Liver (tissue), 9 donors: ENCODE measurements around the gene DCN. TPM values are rescaled to one million over a fixed set of nuclear protein-coding genes. Genes with fewer than 3 reads are reported as not detected.

Source experiments
- DNase-seq: peaks from one replicate; pipeline ENCODE4 v3.0.0-alpha.2; 2017; ENCODE audit warnings: low spot score
- H3K27ac ChIP-seq, 2 donors: one replicate each; pipeline ENCODE4 v1.7.0; 2013; ENCODE audit warnings: inconsistent platforms in 2 of 2, low read length in 2 of 2, control low read depth in 1 of 2, low read depth in 1 of 2, mild to moderate bottlenecking in 1 of 2
- H3K27me3 ChIP-seq, 4 donors: one replicate each; pipeline versions ENCODE4 v1.6.1 to v1.7.0; 2013; ENCODE audit warnings: low read length in 3 of 4, inconsistent platforms in 1 of 4, mild to moderate bottlenecking in 1 of 4, moderate library complexity in 1 of 4; ENCODE audit not compliant: control insufficient read depth in 4 of 4, insufficient read depth in 4 of 4
- H3K36me3 ChIP-seq, 4 donors: one replicate each; pipeline versions ENCODE4 v1.6.1 to v1.7.0; 2013; ENCODE audit warnings: low read length in 3 of 4, mild to moderate bottlenecking in 3 of 4, low read depth in 1 of 4, moderate library complexity in 1 of 4; ENCODE audit not compliant: control insufficient read depth in 4 of 4, insufficient read depth in 3 of 4
- H3K4me1 ChIP-seq, 4 donors: one replicate each; pipeline versions ENCODE4 v1.6.1 to v1.7.0; 2013; ENCODE audit warnings: low read length in 3 of 4, mild to moderate bottlenecking in 3 of 4, moderate library complexity in 1 of 4; ENCODE audit not compliant: control insufficient read depth in 4 of 4, insufficient read depth in 4 of 4
- H3K4me3 ChIP-seq, 3 donors: one replicate each; pipeline versions ENCODE4 v1.6.1 to v1.7.0; 2013; ENCODE audit warnings: low read length in 3 of 3, control low read depth in 1 of 3, low read depth in 1 of 3, mild to moderate bottlenecking in 1 of 3
- H3K9ac ChIP-seq, 2 donors: one replicate each; pipeline ENCODE4 v1.7.0; 2013; ENCODE audit warnings: low read length in 2 of 2, mild to moderate bottlenecking in 2 of 2, moderate library complexity in 2 of 2, control low read depth in 1 of 2, low read depth in 1 of 2
- H3K9me3 ChIP-seq, 4 donors: one replicate each; pipeline versions ENCODE4 v1.6.1 to v1.7.0; 2013; ENCODE audit warnings: low read length in 3 of 4; ENCODE audit not compliant: control insufficient read depth in 4 of 4
- EGR1 ChIP-seq, 2 donors: IDR thresholded peaks; 2 replicates each; pipeline ENCODE4 v1.6.1; 2016 to 2018; ENCODE audit warnings: antibody characterized with exemption in 2 of 2, low read depth in 2 of 2
- FOXA1 ChIP-seq: IDR thresholded peaks from 2 replicates; pipeline ENCODE4 v1.6.1; 2016; ENCODE audit warnings: antibody characterized with exemption
- FOXA2 ChIP-seq: IDR thresholded peaks from 2 replicates; pipeline ENCODE4 v1.6.1; 2016; ENCODE audit warnings: antibody characterized with exemption
- GABPA ChIP-seq, 2 donors: IDR thresholded peaks in 1 of 2; conservative IDR thresholded peaks in 1 of 2; 2 replicates each; pipeline ENCODE4 v1.6.1; 2016; ENCODE audit warnings: antibody characterized with exemption in 2 of 2, mild to moderate bottlenecking in 1 of 2, moderate library complexity in 1 of 2
- HNF4A ChIP-seq, 2 donors: conservative IDR thresholded peaks; 2 replicates each; pipeline ENCODE4 v1.6.1; 2016; ENCODE audit warnings: antibody characterized with exemption in 2 of 2, mild to moderate bottlenecking in 2 of 2
- HNF4G ChIP-seq: IDR thresholded peaks from 2 replicates; pipeline ENCODE4 v1.6.1; 2016; ENCODE audit warnings: antibody characterized with exemption
- JUND ChIP-seq, 2 donors: IDR thresholded peaks; 2 replicates each; pipeline ENCODE4 v1.6.1; 2016; ENCODE audit warnings: antibody characterized with exemption in 2 of 2
- NR2F2 ChIP-seq: IDR thresholded peaks from 2 replicates; pipeline ENCODE4 v1.6.1; 2016; ENCODE audit warnings: antibody characterized with exemption
- RAD21 ChIP-seq, 2 donors: IDR thresholded peaks; 2 replicates each; pipeline ENCODE4 v1.6.1; 2016; ENCODE audit warnings: antibody characterized with exemption in 2 of 2, mild to moderate bottlenecking in 2 of 2
- RXRA ChIP-seq, 2 donors: IDR thresholded peaks; 2 replicates each; pipeline ENCODE4 v1.6.1; 2017 to 2018; ENCODE audit warnings: antibody characterized with exemption in 2 of 2, mild to moderate bottlenecking in 1 of 2
- SP1 ChIP-seq: IDR thresholded peaks from 2 replicates; pipeline ENCODE4 v1.6.1; 2018; ENCODE audit warnings: antibody characterized with exemption, mild to moderate bottlenecking
- TAF1 ChIP-seq: conservative IDR thresholded peaks from 2 replicates; pipeline ENCODE4 v1.6.1; 2016; ENCODE audit warnings: antibody characterized with exemption, mild to moderate bottlenecking
- YY1 ChIP-seq: IDR thresholded peaks from 2 replicates; pipeline ENCODE4 v1.6.1; 2016; ENCODE audit warnings: antibody characterized with exemption, mild to moderate bottlenecking
- WGBS: extraction: QIAGEN DNeasy Blood & Tissue Kit; methylation state at CpG from one replicate; pipeline ENCODE4 v1.1.7; 2013; 5-methylcytosine and 5-hydroxymethylcytosine counted together
- polyA plus RNA-seq, 2 donors: library from polyadenylated mRNA; stranded (reverse) in 1 of 2; unstranded in 1 of 2; fragments of 200-250 nt in 1 of 2; fragments of >200 nt in 1 of 2; fragmentation: Nextera tagmentation in 1 of 2; extraction: Ambion mirVana in 1 of 2; gene quantifications; one replicate each; pipeline versions ENCODE4 v1.2.1 to v1.2.3, GENCODE V29; 2013 to 2015
- total RNA-seq, 2 donors: library from RNA; depleted of rRNA; stranded (reverse); fragments of >200 nt; gene quantifications; one replicate each; pipeline ENCODE4 v1.2.3, GENCODE V29; 2014
- TF ChIP-seq, protein P1 (sequence below): IDR thresholded peaks from 2 replicates; pipeline ENCODE4 v1.6.1; 2016; ENCODE audit warnings: antibody characterized with exemption
- TF ChIP-seq, protein P2 (sequence below): IDR thresholded peaks from 2 replicates; pipeline ENCODE4 v1.6.1; 2016; ENCODE audit warnings: antibody characterized with exemption
- TF ChIP-seq, protein P3 (sequence below): IDR thresholded peaks from 2 replicates; pipeline ENCODE4 v1.6.1; 2016; ENCODE audit warnings: antibody characterized with exemption
- TF ChIP-seq, protein P4 (sequence below): fragments of 150-350 bp; IDR thresholded peaks from 2 replicates; pipeline ENCODE4 v1.5.1; 2017; ENCODE audit warnings: improper control_type of control experiment, low read depth, low read length; ENCODE audit not compliant: missing input control
- TF ChIP-seq, protein P5 (sequence below): IDR thresholded peaks from 2 replicates; pipeline ENCODE4 v1.6.1; 2016; ENCODE audit warnings: antibody characterized with exemption, mild to moderate bottlenecking
- donor health status: healthy.
- donor health status: healthy.
- donor health status: healthy.
- donor health status: healthy.
- donor health status: healthy.

Gene DCN
- total and polyA plus RNA-seq, 4 donors, result 74.9 to 148 (median 98.6) TPM

DNA sequence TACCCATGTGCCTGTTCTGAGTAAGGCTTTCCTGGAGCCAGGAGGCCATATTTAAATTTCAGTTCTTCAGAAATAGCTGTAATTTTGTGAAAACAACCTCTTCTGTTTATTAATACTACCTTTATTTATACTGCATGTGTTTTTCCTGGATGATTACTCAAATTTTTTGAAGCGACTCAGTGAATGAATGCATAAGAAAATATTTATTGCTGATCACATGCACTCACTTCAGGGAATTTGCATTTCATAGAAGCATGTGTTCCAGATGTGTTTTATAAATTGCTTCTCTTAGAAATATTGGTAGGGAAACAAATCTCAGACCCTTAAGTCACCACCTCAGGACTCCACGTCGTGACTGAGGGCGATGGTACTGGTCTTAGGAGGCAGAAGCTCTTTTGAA is 21.8 kb upstream of the DCN start:
- WGBS, result 85% methylated on average over 4 of the region's 4 CpGs
- Histone ChIP-seq H3K9me3 (no peaks in the 10 kb centered on the region), H3K36me3 (no peaks in the 10 kb centered on the region), H3K27me3 (no peaks in the 10 kb centered on the region), H3K27ac (no peak overlapping the region), H3K9ac (no peak overlapping the region), H3K4me1 (no peaks in the 10 kb centered on the region), H3K4me3 (no peak overlapping the region)
- DNase-seq, result no peak
- TF ChIP-seq, protein P1, sequence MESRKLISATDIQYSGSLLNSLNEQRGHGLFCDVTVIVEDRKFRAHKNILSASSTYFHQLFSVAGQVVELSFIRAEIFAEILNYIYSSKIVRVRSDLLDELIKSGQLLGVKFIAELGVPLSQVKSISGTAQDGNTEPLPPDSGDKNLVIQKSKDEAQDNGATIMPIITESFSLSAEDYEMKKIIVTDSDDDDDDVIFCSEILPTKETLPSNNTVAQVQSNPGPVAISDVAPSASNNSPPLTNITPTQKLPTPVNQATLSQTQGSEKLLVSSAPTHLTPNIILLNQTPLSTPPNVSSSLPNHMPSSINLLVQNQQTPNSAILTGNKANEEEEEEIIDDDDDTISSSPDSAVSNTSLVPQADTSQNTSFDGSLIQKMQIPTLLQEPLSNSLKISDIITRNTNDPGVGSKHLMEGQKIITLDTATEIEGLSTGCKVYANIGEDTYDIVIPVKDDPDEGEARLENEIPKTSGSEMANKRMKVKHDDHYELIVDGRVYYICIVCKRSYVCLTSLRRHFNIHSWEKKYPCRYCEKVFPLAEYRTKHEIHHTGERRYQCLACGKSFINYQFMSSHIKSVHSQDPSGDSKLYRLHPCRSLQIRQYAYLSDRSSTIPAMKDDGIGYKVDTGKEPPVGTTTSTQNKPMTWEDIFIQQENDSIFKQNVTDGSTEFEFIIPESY, result no peak
- TF ChIP-seq, protein P2, sequence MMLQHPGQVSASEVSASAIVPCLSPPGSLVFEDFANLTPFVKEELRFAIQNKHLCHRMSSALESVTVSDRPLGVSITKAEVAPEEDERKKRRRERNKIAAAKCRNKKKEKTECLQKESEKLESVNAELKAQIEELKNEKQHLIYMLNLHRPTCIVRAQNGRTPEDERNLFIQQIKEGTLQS, result no peak
- no peak for TF ChIP-seq GABPA (IDR thresholded peaks at IDR 0.05 in 1 of 2, conservative IDR thresholded peaks at IDR 0.05 in 1 of 2)
- TF ChIP-seq, protein P3, sequence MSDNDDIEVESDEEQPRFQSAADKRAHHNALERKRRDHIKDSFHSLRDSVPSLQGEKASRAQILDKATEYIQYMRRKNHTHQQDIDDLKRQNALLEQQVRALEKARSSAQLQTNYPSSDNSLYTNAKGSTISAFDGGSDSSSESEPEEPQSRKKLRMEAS, result no peak
- no peak for TF ChIP-seq YY1
- no peak for TF ChIP-seq NR2F2
- TF ChIP-seq RXRA (IDR thresholded peaks at IDR 0.05), result no peak
- TF ChIP-seq HNF4A (conservative IDR thresholded peaks at IDR 0.05), result no peak
- TF ChIP-seq, protein P4, sequence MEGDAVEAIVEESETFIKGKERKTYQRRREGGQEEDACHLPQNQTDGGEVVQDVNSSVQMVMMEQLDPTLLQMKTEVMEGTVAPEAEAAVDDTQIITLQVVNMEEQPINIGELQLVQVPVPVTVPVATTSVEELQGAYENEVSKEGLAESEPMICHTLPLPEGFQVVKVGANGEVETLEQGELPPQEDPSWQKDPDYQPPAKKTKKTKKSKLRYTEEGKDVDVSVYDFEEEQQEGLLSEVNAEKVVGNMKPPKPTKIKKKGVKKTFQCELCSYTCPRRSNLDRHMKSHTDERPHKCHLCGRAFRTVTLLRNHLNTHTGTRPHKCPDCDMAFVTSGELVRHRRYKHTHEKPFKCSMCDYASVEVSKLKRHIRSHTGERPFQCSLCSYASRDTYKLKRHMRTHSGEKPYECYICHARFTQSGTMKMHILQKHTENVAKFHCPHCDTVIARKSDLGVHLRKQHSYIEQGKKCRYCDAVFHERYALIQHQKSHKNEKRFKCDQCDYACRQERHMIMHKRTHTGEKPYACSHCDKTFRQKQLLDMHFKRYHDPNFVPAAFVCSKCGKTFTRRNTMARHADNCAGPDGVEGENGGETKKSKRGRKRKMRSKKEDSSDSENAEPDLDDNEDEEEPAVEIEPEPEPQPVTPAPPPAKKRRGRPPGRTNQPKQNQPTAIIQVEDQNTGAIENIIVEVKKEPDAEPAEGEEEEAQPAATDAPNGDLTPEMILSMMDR, result no peak
- no peak for TF ChIP-seq JUND (IDR thresholded peaks at IDR 0.05)
- TF ChIP-seq HNF4G, result no peak
- TF ChIP-seq, protein P5, sequence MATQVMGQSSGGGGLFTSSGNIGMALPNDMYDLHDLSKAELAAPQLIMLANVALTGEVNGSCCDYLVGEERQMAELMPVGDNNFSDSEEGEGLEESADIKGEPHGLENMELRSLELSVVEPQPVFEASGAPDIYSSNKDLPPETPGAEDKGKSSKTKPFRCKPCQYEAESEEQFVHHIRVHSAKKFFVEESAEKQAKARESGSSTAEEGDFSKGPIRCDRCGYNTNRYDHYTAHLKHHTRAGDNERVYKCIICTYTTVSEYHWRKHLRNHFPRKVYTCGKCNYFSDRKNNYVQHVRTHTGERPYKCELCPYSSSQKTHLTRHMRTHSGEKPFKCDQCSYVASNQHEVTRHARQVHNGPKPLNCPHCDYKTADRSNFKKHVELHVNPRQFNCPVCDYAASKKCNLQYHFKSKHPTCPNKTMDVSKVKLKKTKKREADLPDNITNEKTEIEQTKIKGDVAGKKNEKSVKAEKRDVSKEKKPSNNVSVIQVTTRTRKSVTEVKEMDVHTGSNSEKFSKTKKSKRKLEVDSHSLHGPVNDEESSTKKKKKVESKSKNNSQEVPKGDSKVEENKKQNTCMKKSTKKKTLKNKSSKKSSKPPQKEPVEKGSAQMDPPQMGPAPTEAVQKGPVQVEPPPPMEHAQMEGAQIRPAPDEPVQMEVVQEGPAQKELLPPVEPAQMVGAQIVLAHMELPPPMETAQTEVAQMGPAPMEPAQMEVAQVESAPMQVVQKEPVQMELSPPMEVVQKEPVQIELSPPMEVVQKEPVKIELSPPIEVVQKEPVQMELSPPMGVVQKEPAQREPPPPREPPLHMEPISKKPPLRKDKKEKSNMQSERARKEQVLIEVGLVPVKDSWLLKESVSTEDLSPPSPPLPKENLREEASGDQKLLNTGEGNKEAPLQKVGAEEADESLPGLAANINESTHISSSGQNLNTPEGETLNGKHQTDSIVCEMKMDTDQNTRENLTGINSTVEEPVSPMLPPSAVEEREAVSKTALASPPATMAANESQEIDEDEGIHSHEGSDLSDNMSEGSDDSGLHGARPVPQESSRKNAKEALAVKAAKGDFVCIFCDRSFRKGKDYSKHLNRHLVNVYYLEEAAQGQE, result no peak
- no peak for TF ChIP-seq RAD21 (IDR thresholded peaks at IDR 0.05)
- no peak for TF ChIP-seq FOXA1
- no peak for TF ChIP-seq TAF1
- no peak for TF ChIP-seq EGR1 (IDR thresholded peaks at IDR 0.05; ENCODE audit: low read depth in 2 of 2)
- no peak for TF ChIP-seq FOXA2

DNA sequence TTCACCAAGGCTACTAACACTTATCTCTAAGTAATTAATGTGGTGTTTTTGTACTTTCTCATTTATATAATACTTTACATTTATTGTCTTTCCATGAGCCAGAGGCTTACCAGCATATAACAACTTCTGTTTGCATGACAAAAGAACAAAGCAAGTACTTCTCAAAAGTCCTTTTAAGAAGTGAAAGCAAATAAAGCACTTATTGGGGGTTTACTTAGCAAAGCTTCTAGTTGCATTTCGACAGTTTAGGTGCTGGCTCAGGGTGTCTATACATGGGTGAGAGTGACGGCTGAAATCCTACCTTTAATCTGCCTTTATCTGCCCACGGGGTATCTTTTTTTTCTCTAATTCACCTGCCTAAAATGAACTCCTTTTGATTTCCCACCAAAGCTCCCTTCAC is 21.0 kb upstream of the DCN start:
- no peak for TF ChIP-seq SP1
- no peak for TF ChIP-seq FOXA2
- no peak for TF ChIP-seq JUND (IDR thresholded peaks at IDR 0.05)
- TF ChIP-seq EGR1 (IDR thresholded peaks at IDR 0.05; ENCODE audit: low read depth in 2 of 2), result no peak
- no peak for TF ChIP-seq GABPA (IDR thresholded peaks at IDR 0.05 in 1 of 2, conservative IDR thresholded peaks at IDR 0.05 in 1 of 2)
- TF ChIP-seq YY1, result no peak
- no peak for TF ChIP-seq RAD21 (IDR thresholded peaks at IDR 0.05)
- TF ChIP-seq, protein P4, result no peak
- TF ChIP-seq, protein P5, result no peak
- TF ChIP-seq HNF4G, result no peak
- TF ChIP-seq, protein P3, result no peak
- TF ChIP-seq TAF1, result no peak
- no peaks in the 10 kb centered on the region for H3K27me3 ChIP-seq
- no peaks in the 10 kb centered on the region for H3K4me1 ChIP-seq
- H3K36me3 ChIP-seq, result no peaks in the 10 kb centered on the region
- 42% methylated on average over 3 of the region's 3 CpGs for WGBS
- no peak overlapping the region for H3K27ac ChIP-seq
- DNase-seq, result no peak
- H3K4me3 ChIP-seq, result no peak overlapping the region
- no peaks in the 10 kb centered on the region for H3K9me3 ChIP-seq
- no peak overlapping the region for H3K9ac ChIP-seq
